IMR-90 (cell line): ENCODE results near the gene ASCL5. TPM values are rescaled to one million over a fixed set of nuclear protein-coding genes. Genes with fewer than 3 reads are reported as not detected.

ENCODE experiments used
- ATAC-seq: fragments of 200-7000 bp; cut with Tn5 transposase; 2 replicates; pipeline ENCODE4 v1.9.1; 2020; ENCODE audit warnings: low read depth, mild to moderate bottlenecking, moderate library complexity
- BruUV-seq: library from RNA; stranded (reverse); fragments of 400-500 nt; replicated peaks from 2 replicates; lab custom pipeline; 2021; lab: Mats Ljungman, UMichigan
- CTCF ChIA-PET: fragments of 300-600 bp; formaldehyde crosslinking; extraction: SDS; loops from one replicate; lab custom pipeline; 2021; ENCODE audit warnings: antibody characterized with exemption; lab: Yijun Ruan, JAX
- POLR2A ChIA-PET: fragments of 300-600 bp; sonication (Branson Sonifier 250); formaldehyde crosslinking; loops from one replicate; lab custom pipeline; 2022; ENCODE audit warnings: antibody characterized with exemption; ENCODE audit not compliant: unreplicated experiment; lab: Charles Lee
- DNase-seq: peaks from one replicate; pipeline ENCODE4 v3.0.0; 2013
- H2AFZ ChIP-seq: replicated peaks from 2 replicates; pipeline ENCODE3; 2013; ENCODE audit warnings: low read length, mild to moderate bottlenecking; ENCODE audit not compliant: poor library complexity
- H2AK5ac ChIP-seq: 2 replicates; pipeline ENCODE4 v1.6.1; 2013; ENCODE audit warnings: low read depth, low read length, inconsistent platforms
- H2AK9ac ChIP-seq: replicated peaks from 2 replicates; pipeline ENCODE3; 2013; ENCODE audit warnings: mild to moderate bottlenecking, low read depth, low read length, moderate library complexity; ENCODE audit not compliant: poor library complexity
- H2BK120ac ChIP-seq: 2 replicates; pipeline ENCODE4 v1.6.1; 2013; ENCODE audit warnings: low read depth, low read length, inconsistent platforms
- H2BK15ac ChIP-seq: 3 replicates; pipeline ENCODE4 v1.6.1; 2013; ENCODE audit warnings: low read depth, low read length, inconsistent platforms
- H2BK20ac ChIP-seq: 2 replicates; pipeline ENCODE4 v1.6.1; 2013; ENCODE audit warnings: low read depth, mild to moderate bottlenecking, inconsistent platforms, low read length, moderate library complexity
- H2BK5ac ChIP-seq: 2 replicates; pipeline ENCODE4 v1.6.1; 2013; ENCODE audit warnings: mild to moderate bottlenecking, low read depth, low read length, inconsistent platforms; ENCODE audit not compliant: poor library complexity, severe bottlenecking
- H3K14ac ChIP-seq: replicated peaks from 2 replicates; pipeline ENCODE4 v1.6.1; 2013; ENCODE audit warnings: low read depth, low read length, inconsistent platforms
- H3K18ac ChIP-seq: 2 replicates; pipeline ENCODE4 v1.6.1; 2013; ENCODE audit warnings: low read depth, low read length, control low read depth
- H3K23ac ChIP-seq: 2 replicates; pipeline ENCODE4 v1.6.1; 2013; ENCODE audit warnings: low read depth, low read length, inconsistent platforms
- H3K27ac ChIP-seq: 2 replicates; pipeline ENCODE4 v1.5.1; 2013; ENCODE audit warnings: mild to moderate bottlenecking, control low read depth, low read length; ENCODE audit not compliant: insufficient read depth
- H3K27me3 ChIP-seq: 2 replicates; pipeline ENCODE4 v1.6.1; 2013; ENCODE audit warnings: low read length; ENCODE audit not compliant: control insufficient read depth, insufficient read depth
- H3K36me3 ChIP-seq: 2 replicates; pipeline ENCODE4 v1.6.1; 2013; ENCODE audit warnings: low read length, mixed read lengths; ENCODE audit not compliant: control insufficient read depth, insufficient read depth
- H3K4ac ChIP-seq: 2 replicates; pipeline ENCODE4 v1.6.1; 2013; ENCODE audit warnings: low read depth, low read length, inconsistent platforms
- H3K4me1 ChIP-seq: 2 replicates; pipeline ENCODE4 v1.6.1; 2013; ENCODE audit warnings: low read length, mixed read lengths; ENCODE audit not compliant: control insufficient read depth, insufficient read depth
- H3K4me2 ChIP-seq: 2 replicates; pipeline ENCODE4 v1.6.1; 2013; ENCODE audit warnings: low read depth, mild to moderate bottlenecking, control low read depth, low read length, moderate library complexity
- H3K4me3 ChIP-seq: 2 replicates; pipeline ENCODE4 v1.5.1; 2013; ENCODE audit warnings: low read depth, mild to moderate bottlenecking, control low read depth, low read length, moderate library complexity; ENCODE audit not compliant: insufficient read depth
- H3K56ac ChIP-seq: 2 replicates; pipeline ENCODE4 v1.6.1; 2013; ENCODE audit warnings: low read length, inconsistent platforms; ENCODE audit not compliant: insufficient read depth; ENCODE audit errors: extremely low read depth
- H3K79me1 ChIP-seq, 2 experiments: 2 replicates each; pipeline ENCODE4 v1.6.1; 2013; ENCODE audit warnings: low read length in 2 of 2, inconsistent platforms in 1 of 2, low read depth in 1 of 2
- H3K9ac ChIP-seq: 2 replicates; pipeline ENCODE4 v1.6.1; 2013; ENCODE audit warnings: low read depth, low read length, control low read depth
- H3K9me1 ChIP-seq: 2 replicates; pipeline ENCODE4 v1.6.1; 2013; ENCODE audit warnings: low read length, inconsistent platforms; ENCODE audit not compliant: insufficient read depth
- H3K9me3 ChIP-seq: 2 replicates; pipeline ENCODE4 v1.6.1; 2013; ENCODE audit warnings: low read length; ENCODE audit not compliant: control insufficient read depth, insufficient read depth
- H4K20me1 ChIP-seq: 2 replicates; pipeline ENCODE4 v1.6.1; 2013; ENCODE audit warnings: low read length, inconsistent platforms; ENCODE audit not compliant: insufficient read depth
- H4K5ac ChIP-seq: 2 replicates; pipeline ENCODE4 v1.6.1; 2013; ENCODE audit warnings: mild to moderate bottlenecking, low read depth, low read length, control low read depth
- H4K8ac ChIP-seq, 2 experiments: 2 replicates each; pipeline ENCODE4 v1.6.1; 2013; ENCODE audit warnings: low read depth in 2 of 2, low read length in 2 of 2, control low read depth in 1 of 2, inconsistent platforms in 1 of 2
- H4K91ac ChIP-seq: 2 replicates; pipeline ENCODE4 v1.6.1; 2013; ENCODE audit warnings: low read depth, low read length, inconsistent platforms; ENCODE audit not compliant: insufficient read depth
- BHLHE40 ChIP-seq: fragments of 150-350 bp; IDR thresholded peaks from 2 replicates; pipeline ENCODE4 v1.6.1; 2016; ENCODE audit warnings: mild to moderate bottlenecking, low read depth, low read length
- CHD1 ChIP-seq: IDR thresholded peaks from 2 replicates; pipeline ENCODE4 v1.6.1; 2012; ENCODE audit warnings: low read depth, low read length, improper control_type of control experiment
- MAZ ChIP-seq: IDR thresholded peaks from 2 replicates; pipeline ENCODE4 v1.6.1; 2012; ENCODE audit warnings: low read depth, mild to moderate bottlenecking, low read length, improper control_type of control experiment, moderate library complexity, borderline replicate concordance
- MXI1 ChIP-seq: IDR thresholded peaks from 2 replicates; pipeline ENCODE4 v1.6.1; 2012; ENCODE audit warnings: low read depth, mild to moderate bottlenecking, low read length, moderate library complexity, borderline replicate concordance
- NFE2L2 ChIP-seq: fragments of 150-350 bp; IDR thresholded peaks from 2 replicates; pipeline ENCODE4 v1.6.1; 2016; ENCODE audit warnings: low read depth, mild to moderate bottlenecking, low read length
- POLR2A ChIP-seq: IDR thresholded peaks from 2 replicates; pipeline ENCODE4 v1.6.1; 2012; ENCODE audit warnings: mild to moderate bottlenecking, low read depth, low read length
- RAD21 ChIP-seq: IDR thresholded peaks from 2 replicates; pipeline ENCODE4 v1.6.1; 2012; ENCODE audit warnings: low read length, improper control_type of control experiment
- RFX5 ChIP-seq: IDR thresholded peaks from 2 replicates; pipeline ENCODE4 v1.8.0; 2012; ENCODE audit warnings: low read depth, mild to moderate bottlenecking, low read length, moderate library complexity
- SMC3 ChIP-seq: fragments of 150-350 bp; IDR thresholded peaks from 2 replicates; pipeline ENCODE4 v1.6.1; 2016; ENCODE audit warnings: low read depth, mild to moderate bottlenecking, antibody characterized with exemption, low read length, moderate library complexity
- WGBS, 2 experiments: methylation state at CpG; one replicate each; pipeline versions ENCODE4 v1.1.5 to v1.1.7; 2013; ENCODE audit warnings: missing lambda C conversion rate in 2 of 2; ENCODE audit not compliant: insufficient read length in 1 of 2; ENCODE audit errors: extremely low coverage in 2 of 2; 5-methylcytosine and 5-hydroxymethylcytosine counted together
- dilution Hi-C: fragments of 300-500 bp; cut with HindIII; formaldehyde crosslinking; loops from one replicate; pipeline ENCODE4 v1.14.3; 2018; ENCODE audit warnings: low sequenced_read_pairs; ENCODE audit not compliant: unreplicated experiment
- in situ Hi-C: fragments of 300-500 bp; cut with MboI; formaldehyde crosslinking; loops from 3 replicates; pipeline ENCODE4 v1.14.3; 2019; ENCODE audit warnings: low sequenced_read_pairs, inconsistent platforms, mixed read lengths
- intact Hi-C: fragments of 100-400 bp; cut with micrococcal nuclease; formaldehyde crosslinking; loops from 2 replicates; pipeline ENCODE4 v1.10.0; 2022
- polyA plus RNA-seq, 3 experiments: library from polyadenylated mRNA; depleted of rRNA; stranded (reverse); fragments of >200 nt; gene quantifications; 2 replicates each; pipeline ENCODE4 v1.2.3, GENCODE V29; 2012; ENCODE audit warnings: low replicate concordance in 1 of 3
- total RNA-seq: library from RNA; depleted of rRNA; stranded (reverse); fragments of >200 nt; gene quantifications from 2 replicates; pipeline ENCODE4 v1.2.3, GENCODE V29; 2012
- TF ChIP-seq, protein P1 (sequence below): fragments of 150-350 bp; IDR thresholded peaks from 2 replicates; pipeline ENCODE4 v1.6.1; 2017; ENCODE audit warnings: mild to moderate bottlenecking, antibody characterized with exemption, low read length, low read depth
- TF ChIP-seq, protein P2 (sequence below): conservative IDR thresholded peaks from 2 replicates; pipeline ENCODE4 v1.5.1; 2012; ENCODE audit warnings: mild to moderate bottlenecking, low read depth, low read length, improper control_type of control experiment
- TF ChIP-seq, protein P3 (sequence below): fragments of 150-350 bp; IDR thresholded peaks from 2 replicates; pipeline ENCODE4 v1.6.1; 2016; ENCODE audit warnings: low read depth, mild to moderate bottlenecking, low read length, moderate library complexity, borderline replicate concordance

The ASCL5 gene
- total and polyA plus RNA-seq, 2 of the 4 experiments (the other 2 are of a cell fraction): not detected

DNA sequence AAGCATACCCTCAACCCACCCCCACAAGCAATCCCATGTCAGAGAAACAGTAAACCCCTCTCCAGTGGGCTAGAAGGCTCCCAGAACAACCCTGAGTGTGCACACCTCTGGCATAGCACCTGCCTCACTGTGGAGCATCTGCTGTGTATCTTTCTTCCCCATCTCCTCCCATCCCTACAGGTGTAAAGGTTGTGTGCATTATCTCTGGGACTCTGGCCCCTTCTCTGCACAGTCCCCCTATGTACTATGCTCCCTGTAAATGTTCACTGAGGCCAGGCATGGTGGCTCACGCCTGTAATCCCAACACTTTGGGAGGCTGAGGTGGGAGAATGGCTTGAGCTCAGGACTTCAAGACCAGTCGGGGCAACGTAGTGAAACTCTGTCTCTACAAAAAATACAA, 14.1 kb downstream of the ASCL5 start:
- Histone ChIP-seq H2AK5ac (no peak overlapping the region), H3K23ac (no peak overlapping the region), H3K18ac (no peak overlapping the region), H3K36me3 (no peaks in the 10 kb centered on the region), H4K20me1 (no peaks in the 10 kb centered on the region), H3K9me1 (no peaks in the 10 kb centered on the region), H3K4ac (no peak overlapping the region), H3K56ac (no peak overlapping the region), H2BK120ac (no peak overlapping the region), H4K8ac (no peak overlapping the region), H3K27ac (no peak overlapping the region), H2AK9ac (no peak overlapping the region), H2AFZ (no peak overlapping the region), H2BK20ac (no peak overlapping the region), H2BK5ac (no peak overlapping the region), H3K4me3 (no peak overlapping the region), H3K79me1 (no peaks in the 10 kb centered on the region), H3K27me3 (peaks cover 52% of the 10 kb centered on the region), H3K9ac (no peak overlapping the region), H2BK15ac (no peak overlapping the region), H4K91ac (no peak overlapping the region), H3K9me3 (no peaks in the 10 kb centered on the region), H3K14ac (no peak overlapping the region), H4K5ac (no peak overlapping the region), H3K4me1 (peaks cover 2% of the 10 kb centered on the region; the same call in 1 of the 2 replicates), H3K4me2 (no peak overlapping the region)
- no CpG with 5 or more reads among the region's 3 CpGs for WGBS, 2 experiments
- CTCF ChIA-PET: interaction anchor here (0.7 to 2.6 kb wide), 2 partner anchors 26 to 35 kb away, joined by 3 to 7 read pairs; no protein-coding TSS in a partner anchor
- dilution Hi-C loops (no loop called here), in situ Hi-C loops (no loop called here), intact Hi-C loops (no loop called here)
- POLR2A ChIA-PET: interaction anchor here (0.6 kb wide), 1 partner anchor 280 kb away, joined by 3 read pairs; no protein-coding TSS in a partner anchor
- no peak for DNase-seq
- no TSS peak for BruUV-seq
- TF ChIP-seq, protein P1, sequence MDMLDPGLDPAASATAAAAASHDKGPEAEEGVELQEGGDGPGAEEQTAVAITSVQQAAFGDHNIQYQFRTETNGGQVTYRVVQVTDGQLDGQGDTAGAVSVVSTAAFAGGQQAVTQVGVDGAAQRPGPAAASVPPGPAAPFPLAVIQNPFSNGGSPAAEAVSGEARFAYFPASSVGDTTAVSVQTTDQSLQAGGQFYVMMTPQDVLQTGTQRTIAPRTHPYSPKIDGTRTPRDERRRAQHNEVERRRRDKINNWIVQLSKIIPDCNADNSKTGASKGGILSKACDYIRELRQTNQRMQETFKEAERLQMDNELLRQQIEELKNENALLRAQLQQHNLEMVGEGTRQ: no peak
- TF ChIP-seq MAZ (no peak), SMC3 (no peak), BHLHE40 (no peak), POLR2A (no peak), RAD21 (no peak), RFX5 (no peak), MXI1 (no peak), NFE2L2 (no peak), CHD1 (no peak)
- TF ChIP-seq, protein P2, sequence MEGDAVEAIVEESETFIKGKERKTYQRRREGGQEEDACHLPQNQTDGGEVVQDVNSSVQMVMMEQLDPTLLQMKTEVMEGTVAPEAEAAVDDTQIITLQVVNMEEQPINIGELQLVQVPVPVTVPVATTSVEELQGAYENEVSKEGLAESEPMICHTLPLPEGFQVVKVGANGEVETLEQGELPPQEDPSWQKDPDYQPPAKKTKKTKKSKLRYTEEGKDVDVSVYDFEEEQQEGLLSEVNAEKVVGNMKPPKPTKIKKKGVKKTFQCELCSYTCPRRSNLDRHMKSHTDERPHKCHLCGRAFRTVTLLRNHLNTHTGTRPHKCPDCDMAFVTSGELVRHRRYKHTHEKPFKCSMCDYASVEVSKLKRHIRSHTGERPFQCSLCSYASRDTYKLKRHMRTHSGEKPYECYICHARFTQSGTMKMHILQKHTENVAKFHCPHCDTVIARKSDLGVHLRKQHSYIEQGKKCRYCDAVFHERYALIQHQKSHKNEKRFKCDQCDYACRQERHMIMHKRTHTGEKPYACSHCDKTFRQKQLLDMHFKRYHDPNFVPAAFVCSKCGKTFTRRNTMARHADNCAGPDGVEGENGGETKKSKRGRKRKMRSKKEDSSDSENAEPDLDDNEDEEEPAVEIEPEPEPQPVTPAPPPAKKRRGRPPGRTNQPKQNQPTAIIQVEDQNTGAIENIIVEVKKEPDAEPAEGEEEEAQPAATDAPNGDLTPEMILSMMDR: no peak
- TF ChIP-seq, protein P3, sequence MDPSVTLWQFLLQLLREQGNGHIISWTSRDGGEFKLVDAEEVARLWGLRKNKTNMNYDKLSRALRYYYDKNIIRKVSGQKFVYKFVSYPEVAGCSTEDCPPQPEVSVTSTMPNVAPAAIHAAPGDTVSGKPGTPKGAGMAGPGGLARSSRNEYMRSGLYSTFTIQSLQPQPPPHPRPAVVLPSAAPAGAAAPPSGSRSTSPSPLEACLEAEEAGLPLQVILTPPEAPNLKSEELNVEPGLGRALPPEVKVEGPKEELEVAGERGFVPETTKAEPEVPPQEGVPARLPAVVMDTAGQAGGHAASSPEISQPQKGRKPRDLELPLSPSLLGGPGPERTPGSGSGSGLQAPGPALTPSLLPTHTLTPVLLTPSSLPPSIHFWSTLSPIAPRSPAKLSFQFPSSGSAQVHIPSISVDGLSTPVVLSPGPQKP: no peak
- no peak for ATAC-seq
